ENCODE measurements around the gene DYNAP.

DNA sequence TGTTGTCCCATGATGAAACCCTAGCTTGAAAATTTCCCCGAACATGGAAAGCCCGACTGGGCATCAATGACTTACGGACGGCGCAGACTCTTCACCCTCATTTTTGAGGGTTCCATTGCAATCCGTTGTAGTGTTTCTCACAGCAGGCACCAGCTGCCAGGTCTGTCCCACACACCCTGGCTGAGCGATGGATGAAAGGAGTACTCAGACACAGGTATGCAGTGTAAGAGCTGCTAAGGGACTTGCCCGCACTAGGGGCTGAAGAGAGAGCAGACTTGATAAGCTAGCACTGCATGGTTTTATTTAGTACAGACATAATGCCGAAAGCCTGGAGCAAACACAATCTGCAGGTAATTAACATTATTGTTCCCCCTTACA lies 15.8 kb downstream of the DYNAP start:
- TF ChIP-seq CTCF (IDR thresholded peaks at IDR 0.05; ENCODE audit: poor library complexity, severe bottlenecking) (no peak), RAD21 (conservative IDR thresholded peaks at IDR 0.05) (no peak), POLR2AphosphoS5 (IDR thresholded peaks at IDR 0.05) (no peak), TAF1 (IDR thresholded peaks at IDR 0.05; ENCODE audit: low read depth) (no peak), EP300 (conservative IDR thresholded peaks at IDR 0.05; ENCODE audit: poor library complexity, severe bottlenecking) (no peak), EZH2 (IDR thresholded peaks at IDR 0.05; ENCODE audit: borderline replicate concordance, insufficient read depth, low read length, poor library complexity, severe bottlenecking) (no peak)

Measured in neural cell (in vitro differentiated cells).